NCI-H524 treated with DMSO at 0.1 percent for 48 hours (cell line): ENCODE results near the gene PRKG2.

ENCODE experiments used
- DNase-seq: peaks from one replicate; lab custom pipeline; 2025; lab: John Stamatoyannopoulos, UW

Gene PRKG2

GRCh38 chr4:81096566-81096965, 118.5 kb downstream of the PRKG2 start:
- DNase-seq: no peak

- no peak for DNase-seq
Measured at GRCh38 chr4:81095389-81095788, 119.6 kb downstream of the PRKG2 start.

- no peak for DNase-seq
Measured at GRCh38 chr4:81093720-81094401, 121.2 kb downstream of the PRKG2 start.

- no peak for DNase-seq
Measured at GRCh38 chr4:81085979-81086378, 129.0 kb downstream of the PRKG2 start.

GRCh38 chr4:81085291-81085690, 129.7 kb downstream of the PRKG2 start:
- DNase-seq: no peak

GRCh38 chr4:81084634-81085033, 130.4 kb downstream of the PRKG2 start:
- DNase-seq: no peak

GRCh38 chr4:81084029-81084428, 131.0 kb downstream of the PRKG2 start:
- no peak for DNase-seq

- DNase-seq: no peak
Measured at GRCh38 chr4:81081156-81081555, 133.9 kb downstream of the PRKG2 start.

GRCh38 chr4:81071013-81071412, 144.0 kb downstream of the PRKG2 start:
- DNase-seq: no peak

GRCh38 chr4:81069706-81070331, 145.2 kb downstream of the PRKG2 start:
- DNase-seq: peak; percentile 7

- DNase-seq: no peak
Measured at GRCh38 chr4:81065446-81065845, 149.6 kb downstream of the PRKG2 start.

GRCh38 chr4:81062001-81062400, 153.0 kb downstream of the PRKG2 start:
- DNase-seq: no peak

GRCh38 chr4:81061344-81061730, 153.7 kb downstream of the PRKG2 start:
- DNase-seq: no peak

- DNase-seq: no peak
Measured at GRCh38 chr4:81060587-81061343, 154.3 kb downstream of the PRKG2 start.

- DNase-seq: no peak
Measured at GRCh38 chr4:81058621-81059020, 156.4 kb downstream of the PRKG2 start.

GRCh38 chr4:81052119-81053068, 162.6 kb downstream of the PRKG2 start:
- no peak for DNase-seq

- DNase-seq: no peak
Measured at GRCh38 chr4:81049907-81050306, 165.1 kb downstream of the PRKG2 start.

GRCh38 chr4:81049330-81049729, 165.7 kb downstream of the PRKG2 start:
- DNase-seq: no peak

GRCh38 chr4:81042578-81043365, 172.2 kb downstream of the PRKG2 start:
- no peak for DNase-seq

GRCh38 chr4:81040012-81040659, 174.9 kb downstream of the PRKG2 start:
- no peak for DNase-seq
